HepG2 (cell line): ENCODE results near the gene SLC6A8. TPM values are rescaled to one million over a fixed set of nuclear protein-coding genes. Genes with fewer than 3 reads are reported as not detected.
A peak's percentile ranks its signal among the peaks of the same experiment; 100 is the strongest.

Experiments used
- ATAC-seq: fragments of 200-7000 bp; cut with Tn5 transposase; 3 replicates; pipeline ENCODE4 v1.9.1; 2020; ENCODE audit warnings: mild to moderate bottlenecking, moderate library complexity
- BruUV-seq: library from RNA; stranded (reverse); fragments of 400-500 nt; replicated peaks from 2 replicates; lab custom pipeline; 2021; lab: Mats Ljungman, UMichigan
- CTCF ChIA-PET: fragments of 300-600 bp; formaldehyde crosslinking; extraction: SDS; loops from one replicate; lab custom pipeline; 2021; ENCODE audit warnings: low total read pairs, inconsistent platforms, low intra/inter-chr PET ratio; lab: Yijun Ruan, JAX
- POLR2A ChIA-PET: fragments of 350-600 bp; sonication (Branson Sonifier 250); formaldehyde crosslinking; loops from one replicate; lab custom pipeline; 2020; ENCODE audit warnings: antibody characterized with exemption, inconsistent platforms; lab: Yijun Ruan, JAX
- DNase-seq: peaks from one replicate; pipeline ENCODE4 v3.0.0-alpha.2; 2015; ENCODE audit warnings: low spot score
- FAIRE-seq: peaks from 3 replicates; lab custom pipeline; 2011; peaks lifted over from hg19 to GRCh38; lab: Jason Lieb, UNC
- H2AFZ ChIP-seq: one replicate; pipeline ENCODE4 v1.6.1; 2011; ENCODE audit warnings: low read length, inconsistent platforms
- H3K27ac ChIP-seq: fragments of 300-600 bp; 3 replicates; pipeline ENCODE4 v1.8.0; 2011; ENCODE audit warnings: mixed run types, mild to moderate bottlenecking, mixed read lengths, low read length, inconsistent platforms; ENCODE audit not compliant: insufficient read depth; ENCODE audit errors: extremely low read length
- H3K27me3 ChIP-seq, 2 experiments: fragments of 200-600 bp in 1 of 2; 2 replicates in 1 of 2; 3 replicates in 1 of 2; pipeline versions ENCODE4 v1.6.0 to v1.8.0; 2011; ENCODE audit warnings: low read length in 2 of 2, mild to moderate bottlenecking in 2 of 2, moderate library complexity in 2 of 2, inconsistent platforms in 1 of 2; ENCODE audit not compliant: insufficient read depth in 2 of 2, control insufficient read depth in 1 of 2
- H3K36me3 ChIP-seq, 2 experiments: fragments of 200-600 bp in 1 of 2; replicated peaks in 1 of 2; 2 replicates in 1 of 2; 3 replicates in 1 of 2; pipeline versions ENCODE4 v1.5.1 to v1.8.0; 2011; ENCODE audit warnings: low read length in 2 of 2, inconsistent platforms in 1 of 2; ENCODE audit not compliant: insufficient read depth in 2 of 2, control insufficient read depth in 1 of 2
- H3K4me1 ChIP-seq: 2 replicates; pipeline ENCODE4 v1.5.1; 2012; ENCODE audit warnings: low read length, inconsistent platforms; ENCODE audit not compliant: insufficient read depth
- H3K4me2 ChIP-seq: 2 replicates; pipeline ENCODE4 v1.6.0; 2011; ENCODE audit warnings: low read depth, low read length, inconsistent platforms
- H3K4me3 ChIP-seq, 3 experiments: fragments of 200-600 bp in 1 of 3; sonication (generic), shearing (Covaris generic) in 1 of 3; replicated peaks in 1 of 3; 2 replicates each; pipeline ENCODE4 v1.5.1; 2011 to 2016; ENCODE audit warnings: low read length in 3 of 3, inconsistent platforms in 2 of 3, low read depth in 2 of 3, mild to moderate bottlenecking in 2 of 3, control low read depth in 1 of 3, mixed read lengths in 1 of 3; ENCODE audit not compliant: insufficient read depth in 1 of 3
- H3K79me2 ChIP-seq: one replicate; pipeline ENCODE4 v1.6.1; 2011; ENCODE audit warnings: low read length, inconsistent platforms; ENCODE audit not compliant: insufficient read depth
- H3K9ac ChIP-seq: 2 replicates; pipeline ENCODE4 v1.6.0; 2011; ENCODE audit warnings: mild to moderate bottlenecking, low read depth, low read length, inconsistent platforms; ENCODE audit not compliant: insufficient read depth
- H3K9me3 ChIP-seq: 2 replicates; pipeline ENCODE4 v1.5.1; 2012; ENCODE audit warnings: mild to moderate bottlenecking, low read length
- H4K20me1 ChIP-seq: 2 replicates; pipeline ENCODE4 v1.6.0; 2011; ENCODE audit warnings: inconsistent platforms, mild to moderate bottlenecking, low read length, moderate library complexity; ENCODE audit not compliant: insufficient read depth
- IRF2 ChIP-seq: IDR thresholded peaks from 2 replicates; pipeline ENCODE4 v1.6.1; 2018; ENCODE audit warnings: missing genetic modification reagents, missing compliant biosample characterization
- MNT ChIP-seq: fragments of 450-650 bp; IDR thresholded peaks from 2 replicates; pipeline ENCODE4 v1.6.1; 2016
- MYPOP ChIP-seq: sonication (generic); formaldehyde crosslinking; IDR thresholded peaks from 2 replicates; pipeline ENCODE4 v1.8.1; 2023; ENCODE audit warnings: mild to moderate bottlenecking, moderate library complexity, missing genetic modification reagents
- NR2C2 ChIP-seq: sonication (generic); formaldehyde crosslinking; IDR thresholded peaks from 2 replicates; pipeline ENCODE4 v1.4.0; 2020; ENCODE audit warnings: missing genetic modification reagents, mild to moderate bottlenecking, moderate library complexity, borderline replicate concordance
- POLR2G ChIP-seq: fragments of 200-400 bp; formaldehyde crosslinking; IDR thresholded peaks from 2 replicates; pipeline ENCODE4 v1.6.1; 2018; ENCODE audit warnings: mild to moderate bottlenecking, low read depth, low read length, moderate library complexity
- RAD21 ChIP-seq: fragments of 450-650 bp; formaldehyde crosslinking; IDR thresholded peaks from 2 replicates; pipeline ENCODE4 v1.5.0; 2020; ENCODE audit warnings: mild to moderate bottlenecking
- SPEN ChIP-seq: sonication (generic); formaldehyde crosslinking; IDR thresholded peaks from 2 replicates; pipeline ENCODE4 v1.5.1; 2020; ENCODE audit warnings: low read depth, mild to moderate bottlenecking, missing genetic modification reagents
- TGIF2 ChIP-seq: IDR thresholded peaks from 2 replicates; pipeline ENCODE4 v1.6.1; 2016; ENCODE audit warnings: control low read depth, missing compliant biosample characterization
- ZBTB44 ChIP-seq: sonication (generic); formaldehyde crosslinking; IDR thresholded peaks from 2 replicates; pipeline ENCODE4 v1.4.0; 2020; ENCODE audit warnings: missing genetic modification reagents
- WGBS: methylation state at CpG from one replicate; pipeline ENCODE4 v1.1.6; 2017; ENCODE audit warnings: low lambda C conversion rate; 5-methylcytosine and 5-hydroxymethylcytosine counted together
- in situ Hi-C: cut with HindIII; loops from 2 replicates; pipeline ENCODE4 v1.10.0; 2017; ENCODE audit warnings: low pct_unique_long_range_greater_than_20kb; ENCODE audit not compliant: extremely low pct_ligation_motif_present
- intact Hi-C: fragments of 100-400 bp; cut with micrococcal nuclease; formaldehyde crosslinking; loops from one replicate; pipeline ENCODE4 v1.10.0; 2022; ENCODE audit not compliant: unreplicated experiment
- polyA plus RNA-seq, 8 experiments: library from polyadenylated mRNA; depleted of rRNA in 3 of 8; stranded (reverse) in 7 of 8; unstranded in 1 of 8; fragments of >200 nt; fragmentation: Illumina TruSeq in 4 of 8; extraction: Trizol in 4 of 8; gene quantifications; 2 replicates each; pipeline versions ENCODE4 v1.2.1 to v1.2.3, GENCODE V29; 2011 to 2016; ENCODE audit warnings: low read depth in 4 of 8, missing spikeins in 1 of 8, mixed read lengths in 1 of 8; ENCODE audit not compliant: insufficient read depth in 1 of 8
- total RNA-seq, 5 experiments: library from RNA; depleted of rRNA; stranded (reverse); fragments of >200 nt; fragmentation: Illumina TruSeq; extraction: Trizol; gene quantifications; 2 replicates each; pipeline ENCODE4 v1.2.3, GENCODE V29; 2016; ENCODE audit warnings: low read depth in 1 of 5
- TF ChIP-seq, protein P1 (sequence below): sonication (generic); formaldehyde crosslinking; IDR thresholded peaks from 2 replicates; pipeline ENCODE4 v1.4.0; 2020; ENCODE audit warnings: missing genetic modification reagents, borderline replicate concordance
- TF ChIP-seq, protein P2 (sequence below): sonication (generic); formaldehyde crosslinking; IDR thresholded peaks from 2 replicates; pipeline ENCODE4 v1.5.1; 2020; ENCODE audit warnings: mild to moderate bottlenecking, missing genetic modification reagents, moderate library complexity

SLC6A8 gene
- total and polyA plus RNA-seq, 2 of the 13 experiments (the other 11 are each of a cell fraction or from before 2014, with no cell fraction given) = 13.9 to 176 TPM

- BruUV-seq = no TSS peak
- Histone ChIP-seq H3K4me1 (peaks cover 50% of the 10 kb centered on the region), H3K27ac (peak overlapping the region; percentile 79), H2AFZ (no peak overlapping the region), H4K20me1 (peaks cover 14% of the 10 kb centered on the region; the same call in 1 of the 2 replicates), H3K9me3 (no peaks in the 10 kb centered on the region), H3K79me2 (peaks cover 39% of the 10 kb centered on the region), H3K4me3 (peak overlapping the region; percentile 69 to 79 (median 75); a peak in 5 of 6 replicates), H3K9ac (peak overlapping the region; percentile 77), H3K36me3 (peaks cover 0 to 3% of the 10 kb centered on the region in 2 experiments; a peak in 1 of 5 replicates), H3K27me3 (no peaks in the 10 kb centered on the region; a peak in 1 of 5 replicates), H3K4me2 (peak overlapping the region; percentile 88)
- intact Hi-C loops (loop anchor here (1.0 kb wide), 1 partner anchor 39 kb away; no protein-coding TSS in a partner anchor), in situ Hi-C loops (loop anchor here (5.0 kb wide), 1 partner anchor 37 kb away; no protein-coding TSS in a partner anchor)
- DNase-seq (peak; percentile 70), FAIRE-seq (no peak), ATAC-seq (peak; percentile 32)
- CTCF ChIA-PET = interaction anchor here (0.9 to 2.1 kb wide), 2 partner anchors 13 to 39 kb away, joined by 5 to 12 read pairs; no protein-coding TSS in a partner anchor
- WGBS = no CpG with 5 or more reads among the region's 26 CpGs
- POLR2A ChIA-PET = interaction anchor here (1.9 to 15.1 kb wide), 5 partner anchors 8 to 42 kb away, joined by 4 to 596 read pairs (median 70); no protein-coding TSS in a partner anchor
- TF ChIP-seq RAD21 (CRISPR knock-in tag) (peak; percentile 72), POLR2G (0 out of 2 replicates have a peak, but pooled peaks have one; percentile 29), MNT (no peak), TGIF2 (0 out of 2 replicates have a peak, but pooled peaks have one; percentile 48), IRF2 (CRISPR knock-in tag) (no peak), SPEN (CRISPR knock-in tag) (no peak), NR2C2 (CRISPR knock-in tag) (no peak), ZBTB44 (CRISPR knock-in tag) (no peak), MYPOP (CRISPR knock-in tag) (no peak)
- TF ChIP-seq, protein P1, sequence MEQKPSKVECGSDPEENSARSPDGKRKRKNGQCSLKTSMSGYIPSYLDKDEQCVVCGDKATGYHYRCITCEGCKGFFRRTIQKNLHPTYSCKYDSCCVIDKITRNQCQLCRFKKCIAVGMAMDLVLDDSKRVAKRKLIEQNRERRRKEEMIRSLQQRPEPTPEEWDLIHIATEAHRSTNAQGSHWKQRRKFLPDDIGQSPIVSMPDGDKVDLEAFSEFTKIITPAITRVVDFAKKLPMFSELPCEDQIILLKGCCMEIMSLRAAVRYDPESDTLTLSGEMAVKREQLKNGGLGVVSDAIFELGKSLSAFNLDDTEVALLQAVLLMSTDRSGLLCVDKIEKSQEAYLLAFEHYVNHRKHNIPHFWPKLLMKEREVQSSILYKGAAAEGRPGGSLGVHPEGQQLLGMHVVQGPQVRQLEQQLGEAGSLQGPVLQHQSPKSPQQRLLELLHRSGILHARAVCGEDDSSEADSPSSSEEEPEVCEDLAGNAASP (CRISPR knock-in tag) = no peak
- TF ChIP-seq, protein P2, sequence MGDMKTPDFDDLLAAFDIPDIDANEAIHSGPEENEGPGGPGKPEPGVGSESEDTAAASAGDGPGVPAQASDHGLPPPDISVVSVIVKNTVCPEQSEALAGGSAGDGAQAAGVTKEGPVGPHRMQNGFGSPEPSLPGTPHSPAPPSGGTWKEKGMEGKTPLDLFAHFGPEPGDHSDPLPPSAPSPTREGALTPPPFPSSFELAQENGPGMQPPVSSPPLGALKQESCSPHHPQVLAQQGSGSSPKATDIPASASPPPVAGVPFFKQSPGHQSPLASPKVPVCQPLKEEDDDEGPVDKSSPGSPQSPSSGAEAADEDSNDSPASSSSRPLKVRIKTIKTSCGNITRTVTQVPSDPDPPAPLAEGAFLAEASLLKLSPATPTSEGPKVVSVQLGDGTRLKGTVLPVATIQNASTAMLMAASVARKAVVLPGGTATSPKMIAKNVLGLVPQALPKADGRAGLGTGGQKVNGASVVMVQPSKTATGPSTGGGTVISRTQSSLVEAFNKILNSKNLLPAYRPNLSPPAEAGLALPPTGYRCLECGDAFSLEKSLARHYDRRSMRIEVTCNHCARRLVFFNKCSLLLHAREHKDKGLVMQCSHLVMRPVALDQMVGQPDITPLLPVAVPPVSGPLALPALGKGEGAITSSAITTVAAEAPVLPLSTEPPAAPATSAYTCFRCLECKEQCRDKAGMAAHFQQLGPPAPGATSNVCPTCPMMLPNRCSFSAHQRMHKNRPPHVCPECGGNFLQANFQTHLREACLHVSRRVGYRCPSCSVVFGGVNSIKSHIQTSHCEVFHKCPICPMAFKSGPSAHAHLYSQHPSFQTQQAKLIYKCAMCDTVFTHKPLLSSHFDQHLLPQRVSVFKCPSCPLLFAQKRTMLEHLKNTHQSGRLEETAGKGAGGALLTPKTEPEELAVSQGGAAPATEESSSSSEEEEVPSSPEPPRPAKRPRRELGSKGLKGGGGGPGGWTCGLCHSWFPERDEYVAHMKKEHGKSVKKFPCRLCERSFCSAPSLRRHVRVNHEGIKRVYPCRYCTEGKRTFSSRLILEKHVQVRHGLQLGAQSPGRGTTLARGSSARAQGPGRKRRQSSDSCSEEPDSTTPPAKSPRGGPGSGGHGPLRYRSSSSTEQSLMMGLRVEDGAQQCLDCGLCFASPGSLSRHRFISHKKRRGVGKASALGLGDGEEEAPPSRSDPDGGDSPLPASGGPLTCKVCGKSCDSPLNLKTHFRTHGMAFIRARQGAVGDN (CRISPR knock-in tag) = peak; percentile 56; the same call in 1 of the 2 replicates
Observed at GRCh38 chrX:153649178-153649914, 38.4 kb upstream of the SLC6A8 start.
